Activated T-cell treated with anti-CD3 and anti-CD28 coated beads, Interleukin-2, amount 50 U/mL, for 72 hours (primary cell): ENCODE results near the gene CMIP. TPM values are rescaled to one million over a fixed set of nuclear protein-coding genes. Genes with fewer than 3 reads are reported as not detected.

Experiments used
- ATAC-seq, 2 donors: fragments of 150-1000 bp; cut with Tn5 transposase; replicated peaks in 1 of 2; 2 replicates each; pipeline ENCODE4 v1.10.0; 2021; ENCODE audit warnings: moderate library complexity in 2 of 2, mild to moderate bottlenecking in 1 of 2
- DNase-seq, 2 donors: peaks; one replicate each; pipeline ENCODE4 v3.0.0; 2021 to 2022; ENCODE audit warnings: mixed read lengths in 1 of 2
- H3K27ac Mint-ChIP-seq: one replicate; pipeline ENCODE4 v1.8.0; 2022; ENCODE audit warnings: mild to moderate bottlenecking, moderate library complexity, mixed read lengths
- H3K27me3 Mint-ChIP-seq: one replicate; pipeline ENCODE4 v1.8.0; 2022; ENCODE audit warnings: low read depth, mixed read lengths
- H3K36me3 Mint-ChIP-seq, 2 donors: one replicate each; pipeline ENCODE4 v1.8.0; 2022; ENCODE audit warnings: mixed read lengths in 2 of 2, mild to moderate bottlenecking in 1 of 2; ENCODE audit not compliant: insufficient read depth in 2 of 2
- H3K4me1 Mint-ChIP-seq: one replicate; pipeline ENCODE4 v1.8.0; 2022; ENCODE audit warnings: low read depth, mixed read lengths
- H3K4me3 Mint-ChIP-seq, 2 donors: one replicate each; pipeline ENCODE4 v1.8.0; 2022; ENCODE audit warnings: mild to moderate bottlenecking in 2 of 2, mixed read lengths in 2 of 2, moderate library complexity in 2 of 2
- H3K9me3 Mint-ChIP-seq, 2 donors: one replicate each; pipeline ENCODE4 v1.8.0; 2022; ENCODE audit warnings: mixed read lengths in 2 of 2
- total RNA-seq, 2 donors: library from RNA; stranded (reverse); gene quantifications; one replicate each; pipeline ENCODE4 v1.2.3, GENCODE V29; 2022

CMIP gene
- total RNA-seq, 2 donors from 2014 or later = 53.1 to 59.0 TPM

- ATAC-seq (no peak), DNase-seq (no peak)
- H3K27me3 Mint-ChIP-seq = no peaks in the 10 kb centered on the region
- H3K27ac Mint-ChIP-seq = peak overlapping the region; percentile 22
- no peaks in the 10 kb centered on the region for H3K9me3 Mint-ChIP-seq
- peaks cover 72% of the 10 kb centered on the region for H3K4me1 Mint-ChIP-seq
- no peak overlapping the region for H3K4me3 Mint-ChIP-seq
- peaks cover 3 to 9% of the 10 kb centered on the region in 2 donors for H3K36me3 Mint-ChIP-seq
Observed at GRCh38 chr16:81473558-81473957, 28.9 kb downstream of the CMIP start.

GRCh38 chr16:81473969-81474959 is 29.7 kb downstream of the CMIP start:
- no peak for ATAC-seq
- Mint-ChIP-seq H3K4me1 (peaks cover 72% of the 10 kb centered on the region), H3K36me3 (peaks cover 3 to 9% of the 10 kb centered on the region in 2 donors), H3K27ac (no peak overlapping the region), H3K4me3 (no peak overlapping the region), H3K9me3 (no peaks in the 10 kb centered on the region), H3K27me3 (no peaks in the 10 kb centered on the region)
- no peak for DNase-seq

- ATAC-seq (no peak), DNase-seq (no peak)
- no peak overlapping the region for H3K27ac Mint-ChIP-seq
- no peaks in the 10 kb centered on the region for H3K9me3 Mint-ChIP-seq
- H3K36me3 Mint-ChIP-seq = peaks cover 0 to 7% of the 10 kb centered on the region in 2 donors
- H3K27me3 Mint-ChIP-seq = no peaks in the 10 kb centered on the region
- peaks cover 80% of the 10 kb centered on the region for H3K4me1 Mint-ChIP-seq
- H3K4me3 Mint-ChIP-seq = no peak overlapping the region
Observed at GRCh38 chr16:81477697-81478693, 33.4 kb downstream of the CMIP start.

- Mint-ChIP-seq H3K27me3 (no peaks in the 10 kb centered on the region), H3K36me3 (peaks cover 0 to 7% of the 10 kb centered on the region in 2 donors), H3K9me3 (no peaks in the 10 kb centered on the region), H3K27ac (no peak overlapping the region), H3K4me3 (peak overlapping the region in 1 of 2 donors; percentile 27), H3K4me1 (peaks cover 75% of the 10 kb centered on the region)
- DNase-seq = no peak
- ATAC-seq = no peak
Observed at GRCh38 chr16:81478876-81479511, 34.4 kb downstream of the CMIP start.

- peak overlapping the region; percentile 7 to 15 for H3K4me3 Mint-ChIP-seq
- peaks cover 0 to 5% of the 10 kb centered on the region in 2 donors for H3K36me3 Mint-ChIP-seq
- ATAC-seq (no peak), DNase-seq (no peak)
- peaks cover 69% of the 10 kb centered on the region for H3K4me1 Mint-ChIP-seq
- H3K27me3 Mint-ChIP-seq = no peaks in the 10 kb centered on the region
- H3K27ac Mint-ChIP-seq = no peak overlapping the region
- no peaks in the 10 kb centered on the region for H3K9me3 Mint-ChIP-seq
Observed at GRCh38 chr16:81480606-81481206, 36.1 kb downstream of the CMIP start.

- Mint-ChIP-seq H3K4me1 (peaks cover 65% of the 10 kb centered on the region), H3K9me3 (no peaks in the 10 kb centered on the region), H3K4me3 (peak overlapping the region; percentile 3 to 7), H3K27ac (no peak overlapping the region), H3K36me3 (peaks cover 0 to 1% of the 10 kb centered on the region in 2 donors), H3K27me3 (no peaks in the 10 kb centered on the region)
- peak; percentile 10 to 28 for DNase-seq
- peak; percentile 59 to 71 for ATAC-seq
Observed at GRCh38 chr16:81481207-81481821, 36.7 kb downstream of the CMIP start.

- H3K27ac Mint-ChIP-seq = no peak overlapping the region
- H3K36me3 Mint-ChIP-seq = peaks cover 0 to 1% of the 10 kb centered on the region in 2 donors
- H3K4me3 Mint-ChIP-seq = no peak overlapping the region
- H3K27me3 Mint-ChIP-seq = no peaks in the 10 kb centered on the region
- DNase-seq = no peak
- no peak for ATAC-seq
- H3K9me3 Mint-ChIP-seq = no peaks in the 10 kb centered on the region
- peaks cover 53% of the 10 kb centered on the region for H3K4me1 Mint-ChIP-seq
Observed at GRCh38 chr16:81482329-81483063, 37.9 kb downstream of the CMIP start.

GRCh38 chr16:81483064-81483969 is 38.7 kb downstream of the CMIP start:
- H3K36me3 Mint-ChIP-seq = peaks cover 0 to 1% of the 10 kb centered on the region in 2 donors
- DNase-seq (no peak), ATAC-seq (no peak)
- no peaks in the 10 kb centered on the region for H3K9me3 Mint-ChIP-seq
- no peaks in the 10 kb centered on the region for H3K27me3 Mint-ChIP-seq
- no peak overlapping the region for H3K4me3 Mint-ChIP-seq
- no peak overlapping the region for H3K27ac Mint-ChIP-seq
- peaks cover 50% of the 10 kb centered on the region for H3K4me1 Mint-ChIP-seq

GRCh38 chr16:81483970-81484595 is 39.5 kb downstream of the CMIP start:
- Mint-ChIP-seq H3K4me1 (peaks cover 46% of the 10 kb centered on the region), H3K36me3 (peaks cover 0 to 1% of the 10 kb centered on the region in 2 donors), H3K27me3 (no peaks in the 10 kb centered on the region), H3K4me3 (no peak overlapping the region), H3K9me3 (no peaks in the 10 kb centered on the region), H3K27ac (no peak overlapping the region)
- ATAC-seq = no peak
- DNase-seq = no peak

- Mint-ChIP-seq H3K27me3 (no peaks in the 10 kb centered on the region), H3K9me3 (no peaks in the 10 kb centered on the region), H3K4me3 (no peak overlapping the region), H3K4me1 (peaks cover 36% of the 10 kb centered on the region), H3K36me3 (peaks cover 0 to 1% of the 10 kb centered on the region in 2 donors), H3K27ac (no peak overlapping the region)
- no peak for ATAC-seq
- DNase-seq = no peak
Observed at GRCh38 chr16:81484908-81485624, 40.5 kb downstream of the CMIP start.
